ENCODE data around the gene KCNE3.

The KCNE3 gene

GRCh38 chr11:74476536-74476935, 9.2 kb upstream of the KCNE3 start:
- Histone ChIP-seq H3F3A (ENCODE audit: insufficient read depth, low read length) (no peaks in the 10 kb centered on the region), H3K27me3 (ENCODE audit: insufficient read depth, low read length) (no peaks in the 10 kb centered on the region), H3K4me3 (ENCODE audit: low read depth, low read length, poor library complexity, severe bottlenecking) (no peak overlapping the region), H2AFZ (ENCODE audit: low read length) (no peak overlapping the region), H3K9ac (ENCODE audit: low read length) (no peak overlapping the region), H3K4me2 (ENCODE audit: low read length) (no peak overlapping the region), H3K27ac (ENCODE audit: low read depth, low read length, poor library complexity, severe bottlenecking) (no peak overlapping the region), H3K79me2 (ENCODE audit: insufficient read depth, low read length) (no peaks in the 10 kb centered on the region), H3K9me3 (ENCODE audit: low read length) (no peaks in the 10 kb centered on the region), H4K20me1 (ENCODE audit: insufficient read depth, low read length) (no peaks in the 10 kb centered on the region), H3K36me3 (ENCODE audit: insufficient read depth, low read length) (no peaks in the 10 kb centered on the region), H3K4me1 (ENCODE audit: insufficient read depth, low read length, severe bottlenecking) (no peaks in the 10 kb centered on the region), H3K9me2 (ENCODE audit: low read depth, low read length) (no peaks in the 10 kb centered on the region)
- TF ChIP-seq, protein P1, sequence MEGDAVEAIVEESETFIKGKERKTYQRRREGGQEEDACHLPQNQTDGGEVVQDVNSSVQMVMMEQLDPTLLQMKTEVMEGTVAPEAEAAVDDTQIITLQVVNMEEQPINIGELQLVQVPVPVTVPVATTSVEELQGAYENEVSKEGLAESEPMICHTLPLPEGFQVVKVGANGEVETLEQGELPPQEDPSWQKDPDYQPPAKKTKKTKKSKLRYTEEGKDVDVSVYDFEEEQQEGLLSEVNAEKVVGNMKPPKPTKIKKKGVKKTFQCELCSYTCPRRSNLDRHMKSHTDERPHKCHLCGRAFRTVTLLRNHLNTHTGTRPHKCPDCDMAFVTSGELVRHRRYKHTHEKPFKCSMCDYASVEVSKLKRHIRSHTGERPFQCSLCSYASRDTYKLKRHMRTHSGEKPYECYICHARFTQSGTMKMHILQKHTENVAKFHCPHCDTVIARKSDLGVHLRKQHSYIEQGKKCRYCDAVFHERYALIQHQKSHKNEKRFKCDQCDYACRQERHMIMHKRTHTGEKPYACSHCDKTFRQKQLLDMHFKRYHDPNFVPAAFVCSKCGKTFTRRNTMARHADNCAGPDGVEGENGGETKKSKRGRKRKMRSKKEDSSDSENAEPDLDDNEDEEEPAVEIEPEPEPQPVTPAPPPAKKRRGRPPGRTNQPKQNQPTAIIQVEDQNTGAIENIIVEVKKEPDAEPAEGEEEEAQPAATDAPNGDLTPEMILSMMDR (IDR thresholded peaks at IDR 0.05; ENCODE audit: low read length) = no peak
- no peak for TF ChIP-seq EZH2 (IDR thresholded peaks at IDR 0.05; ENCODE audit: borderline replicate concordance, low read length)

DNA sequence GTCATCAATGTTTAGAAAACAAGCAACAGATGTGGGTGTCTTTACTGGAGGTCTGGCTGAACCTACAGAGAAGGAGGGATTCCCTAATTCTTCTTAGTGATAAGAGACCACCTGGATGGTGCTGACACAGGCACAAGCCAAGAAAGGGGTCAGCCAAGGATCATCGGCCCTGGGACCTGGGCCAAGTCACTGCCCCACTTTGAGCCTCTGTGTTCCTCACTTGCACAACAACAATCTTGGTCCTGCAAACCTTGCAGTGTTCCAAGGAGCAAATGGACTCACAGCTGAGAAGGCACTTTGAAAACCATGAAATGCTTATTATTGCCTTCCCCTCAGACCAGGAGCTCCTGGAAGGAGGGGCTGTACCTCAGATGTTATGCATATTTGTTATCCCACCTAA, 7.0 kb upstream of the KCNE3 start:
- H3K4me1 ChIP-seq (ENCODE audit: insufficient read depth, low read length, severe bottlenecking) = no peaks in the 10 kb centered on the region

DNA sequence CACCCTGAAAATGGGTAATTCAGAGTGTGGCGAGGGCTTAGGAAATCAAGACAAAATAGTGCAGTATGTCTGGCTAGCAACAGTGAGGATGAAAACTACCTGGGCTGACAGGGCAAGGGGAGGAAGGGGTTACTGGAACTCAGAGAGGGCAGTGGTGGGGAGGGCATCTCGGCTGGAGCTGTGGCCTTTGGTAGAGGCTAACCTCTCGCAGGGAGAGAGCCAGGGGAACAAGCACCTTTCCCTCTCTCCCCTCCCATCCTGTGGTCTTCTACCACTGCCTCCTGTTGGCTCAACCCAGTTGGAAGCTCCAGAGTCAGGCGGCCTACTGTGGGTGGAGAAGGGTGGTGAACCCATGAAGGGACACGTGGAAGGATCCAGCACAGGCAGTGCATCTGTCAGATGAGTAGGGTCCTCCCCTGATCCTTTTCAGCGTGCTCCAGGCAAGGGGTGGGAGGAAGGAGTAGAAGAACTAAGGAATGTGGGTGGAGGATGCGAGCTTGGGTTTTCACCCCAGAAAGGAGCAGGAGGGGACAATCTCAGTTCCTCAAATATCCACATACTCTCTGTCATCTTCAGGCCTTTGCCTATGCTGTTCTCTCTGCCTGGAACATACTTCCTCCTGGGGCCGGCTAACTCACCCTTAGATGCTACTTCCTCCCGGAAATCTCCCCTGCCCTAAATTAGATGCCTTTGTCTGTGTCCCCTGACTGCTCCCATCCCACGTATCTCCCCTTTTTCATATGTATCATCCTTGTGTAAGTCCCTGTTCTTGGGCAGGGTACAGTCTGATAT, 6.2 kb upstream of the KCNE3 start:
- Histone ChIP-seq H3F3A (ENCODE audit: insufficient read depth, low read length) (no peaks in the 10 kb centered on the region), H3K27me3 (ENCODE audit: insufficient read depth, low read length) (no peaks in the 10 kb centered on the region), H3K9me3 (ENCODE audit: low read length) (no peaks in the 10 kb centered on the region), H3K79me2 (ENCODE audit: insufficient read depth, low read length) (no peaks in the 10 kb centered on the region), H3K4me3 (ENCODE audit: low read depth, low read length, poor library complexity, severe bottlenecking) (no peak overlapping the region), H3K9me2 (ENCODE audit: low read depth, low read length) (no peaks in the 10 kb centered on the region), H3K36me3 (ENCODE audit: insufficient read depth, low read length) (no peaks in the 10 kb centered on the region), H4K20me1 (ENCODE audit: insufficient read depth, low read length) (no peaks in the 10 kb centered on the region), H3K4me1 (ENCODE audit: insufficient read depth, low read length, severe bottlenecking) (no peaks in the 10 kb centered on the region), H3K9ac (ENCODE audit: low read length) (no peak overlapping the region), H2AFZ (ENCODE audit: low read length) (no peak overlapping the region), H3K4me2 (ENCODE audit: low read length) (no peak overlapping the region), H3K27ac (ENCODE audit: low read depth, low read length, poor library complexity, severe bottlenecking) (no peak overlapping the region)
- TF ChIP-seq, protein P1 (IDR thresholded peaks at IDR 0.05; ENCODE audit: low read length) = no peak
- no peak for TF ChIP-seq EZH2 (IDR thresholded peaks at IDR 0.05; ENCODE audit: borderline replicate concordance, low read length)

More for the DNA sequence above, 7.0 kb upstream of the KCNE3 start:
- no peak overlapping the region for H3K9ac ChIP-seq (ENCODE audit: low read length)
- H3K9me3 ChIP-seq (ENCODE audit: low read length) = no peaks in the 10 kb centered on the region
- no peaks in the 10 kb centered on the region for H3F3A ChIP-seq (ENCODE audit: insufficient read depth, low read length)
- no peaks in the 10 kb centered on the region for H4K20me1 ChIP-seq (ENCODE audit: insufficient read depth, low read length)
- TF ChIP-seq EZH2 (IDR thresholded peaks at IDR 0.05; ENCODE audit: borderline replicate concordance, low read length) = no peak
- TF ChIP-seq, protein P1 (IDR thresholded peaks at IDR 0.05; ENCODE audit: low read length) = no peak
- H3K79me2 ChIP-seq (ENCODE audit: insufficient read depth, low read length) = no peaks in the 10 kb centered on the region
- no peak overlapping the region for H3K4me2 ChIP-seq (ENCODE audit: low read length)
- H3K27me3 ChIP-seq (ENCODE audit: insufficient read depth, low read length) = no peaks in the 10 kb centered on the region
- no peak overlapping the region for H3K27ac ChIP-seq (ENCODE audit: low read depth, low read length, poor library complexity, severe bottlenecking)
- no peak overlapping the region for H2AFZ ChIP-seq (ENCODE audit: low read length)
- H3K36me3 ChIP-seq (ENCODE audit: insufficient read depth, low read length) = no peaks in the 10 kb centered on the region
- no peaks in the 10 kb centered on the region for H3K9me2 ChIP-seq (ENCODE audit: low read depth, low read length)
- H3K4me3 ChIP-seq (ENCODE audit: low read depth, low read length, poor library complexity, severe bottlenecking) = no peak overlapping the region
